Activated CD4-positive, alpha-beta T cell treated with anti-CD3 and anti-CD28 coated beads for 48 hours (primary cell): Measurements from ENCODE around the gene JMJD4.

Experiments
- DNase-seq: peaks from one replicate; pipeline ENCODE4 v3.0.0-alpha.2; 2020

The JMJD4 gene

GRCh38 chr1:227748496-227749182 is 13.5 kb upstream of the JMJD4 start:
- DNase-seq = no peak

- no peak for DNase-seq
Observed at GRCh38 chr1:227747948-227748495, 12.9 kb upstream of the JMJD4 start.

- no peak for DNase-seq
Observed at GRCh38 chr1:227747382-227747781, 12.3 kb upstream of the JMJD4 start.

- DNase-seq = no peak
Observed at GRCh38 chr1:227746676-227747075, 11.6 kb upstream of the JMJD4 start.

GRCh38 chr1:227745568-227746265 is 10.6 kb upstream of the JMJD4 start:
- no peak for DNase-seq

GRCh38 chr1:227744668-227745067 is 9.6 kb upstream of the JMJD4 start:
- no peak for DNase-seq

- no peak for DNase-seq
Observed at GRCh38 chr1:227742738-227743715, 7.9 kb upstream of the JMJD4 start.

GRCh38 chr1:227741166-227741870 is 6.2 kb upstream of the JMJD4 start:
- no peak for DNase-seq

- no peak for DNase-seq
Observed at GRCh38 chr1:227740401-227740960, 5.4 kb upstream of the JMJD4 start.

- DNase-seq = no peak
Observed at GRCh38 chr1:227739636-227740035, 4.5 kb upstream of the JMJD4 start.

GRCh38 chr1:227738820-227739219 is 3.7 kb upstream of the JMJD4 start:
- no peak for DNase-seq

- DNase-seq = no peak
Observed at GRCh38 chr1:227736814-227737432, 1.8 kb upstream of the JMJD4 start.

- no peak for DNase-seq
Observed at GRCh38 chr1:227735539-227736285, 610 bp upstream of the JMJD4 start.

- no peak for DNase-seq
Observed at GRCh38 chr1:227734546-227734855, 601 bp downstream of the JMJD4 start.

GRCh38 chr1:227733751-227734545 is 1.2 kb downstream of the JMJD4 start:
- no peak for DNase-seq

GRCh38 chr1:227733309-227733705 is 1.8 kb downstream of the JMJD4 start:
- no peak for DNase-seq

- DNase-seq = no peak
Observed at GRCh38 chr1:227732586-227733308, 2.4 kb downstream of the JMJD4 start.

GRCh38 chr1:227731696-227732585 is 3.2 kb downstream of the JMJD4 start:
- no peak for DNase-seq
